SK-N-SH (cell line): ENCODE data around the gene LDAH. TPM values are rescaled to one million over a fixed set of nuclear protein-coding genes. Genes with fewer than 3 reads are reported as not detected.

Experiments used
- CTCF ChIA-PET: fragments of 300-600, 350-600 bp; formaldehyde crosslinking; extraction: SDS; loops from one replicate; lab custom pipeline; 2021; lab: Yijun Ruan, JAX
- POLR2A ChIA-PET: fragments of 350-600 bp; sonication (Branson Sonifier 250); formaldehyde crosslinking; extraction: SDS; loops from one replicate; lab custom pipeline; 2020; ENCODE audit warnings: antibody characterized with exemption, inconsistent platforms; lab: Yijun Ruan, JAX
- DNase-seq: peaks from one replicate; pipeline ENCODE4 v3.0.0; 2012
- H2AFZ ChIP-seq: fragments of 200-600 bp; sonication (generic); 2 replicates; pipeline ENCODE4 v1.8.1; 2016; ENCODE audit warnings: antibody characterized with exemption, mild to moderate bottlenecking, low read depth
- H3F3A ChIP-seq: fragments of 200-600 bp; sonication (generic); replicated peaks from 2 replicates; pipeline ENCODE3; 2016; ENCODE audit warnings: antibody characterized with exemption, mild to moderate bottlenecking; ENCODE audit not compliant: insufficient read depth
- H3K27ac ChIP-seq, 2 experiments: fragments of 200-500 bp in 1 of 2; fragments of 200-600 bp in 1 of 2; sonication (Bioruptor generic) in 1 of 2; sonication (generic), shearing (Covaris generic) in 1 of 2; 2 replicates each; pipeline versions ENCODE4 v1.5.1 to v1.6.1; 2014 to 2016; ENCODE audit warnings: low read depth in 2 of 2, inconsistent platforms in 1 of 2, low read length in 1 of 2, mild to moderate bottlenecking in 1 of 2, mixed read lengths in 1 of 2
- H3K27me3 ChIP-seq: fragments of 200-600 bp; sonication (generic), shearing (Covaris generic); 2 replicates; pipeline ENCODE4 v1.6.1; 2016; ENCODE audit warnings: mixed run types; ENCODE audit not compliant: insufficient read depth
- H3K36me3 ChIP-seq, 2 experiments: fragments of 200-500 bp in 1 of 2; fragments of 200-600 bp in 1 of 2; sonication (Bioruptor generic) in 1 of 2; sonication (generic) in 1 of 2; replicated peaks in 1 of 2; 2 replicates each; pipeline versions ENCODE3 to v1.5.1; 2014 to 2016; ENCODE audit warnings: low read length in 1 of 2, mild to moderate bottlenecking in 1 of 2; ENCODE audit not compliant: insufficient read depth in 2 of 2, control insufficient read depth in 1 of 2
- H3K4me1 ChIP-seq, 2 experiments: fragments of 200-500 bp in 1 of 2; fragments of 200-600 bp in 1 of 2; sonication (Bioruptor generic) in 1 of 2; sonication (generic), shearing (Covaris generic) in 1 of 2; 2 replicates each; pipeline versions ENCODE4 v1.5.1 to v1.6.1; 2014 to 2016; ENCODE audit warnings: low read depth in 1 of 2, low read length in 1 of 2, mixed run types in 1 of 2; ENCODE audit not compliant: insufficient read depth in 2 of 2, control insufficient read depth in 1 of 2
- H3K4me2 ChIP-seq: fragments of 200-600 bp; sonication (generic), shearing (Covaris generic); 2 replicates; pipeline ENCODE4 v1.6.1; 2017; ENCODE audit warnings: mixed run types
- H3K4me3 ChIP-seq, 2 experiments: fragments of 200-500 bp in 1 of 2; fragments of 200-600 bp in 1 of 2; sonication (Bioruptor generic) in 1 of 2; sonication (generic), shearing (Covaris generic) in 1 of 2; 2 replicates each; pipeline versions ENCODE4 v1.5.1 to v1.8.1; 2014 to 2016; ENCODE audit warnings: low read depth in 2 of 2, inconsistent platforms in 1 of 2, low read length in 1 of 2, mild to moderate bottlenecking in 1 of 2, mixed read lengths in 1 of 2, moderate library complexity in 1 of 2
- H3K79me2 ChIP-seq: fragments of 200-600 bp; sonication (generic); 2 replicates; pipeline ENCODE4 v1.8.1; 2017; ENCODE audit warnings: mild to moderate bottlenecking; ENCODE audit not compliant: insufficient read depth
- H3K9ac ChIP-seq: fragments of 200-600 bp; sonication (generic); 2 replicates; pipeline ENCODE4 v1.6.1; 2017; ENCODE audit warnings: mixed run types
- H3K9me2 ChIP-seq: fragments of 200-600 bp; sonication (generic); 2 replicates; pipeline ENCODE4 v1.6.1; 2017; ENCODE audit warnings: mixed run types
- H3K9me3 ChIP-seq: fragments of 200-600 bp; sonication (generic); 2 replicates; pipeline ENCODE4 v1.6.1; 2017; ENCODE audit warnings: mixed run types, mild to moderate bottlenecking, moderate library complexity
- H4K20me1 ChIP-seq: fragments of 200-600 bp; sonication (generic); 2 replicates; pipeline ENCODE4 v1.6.1; 2017; ENCODE audit warnings: mild to moderate bottlenecking, mixed run types; ENCODE audit not compliant: insufficient read depth
- CTCF ChIP-seq: fragments of 200-600 bp; sonication (generic); IDR thresholded peaks from 2 replicates; pipeline ENCODE4 v1.6.1; 2017; ENCODE audit warnings: antibody characterized with exemption, mild to moderate bottlenecking, moderate library complexity
- GABPA ChIP-seq: IDR thresholded peaks from 2 replicates; pipeline ENCODE4 v1.4.0; 2012; ENCODE audit warnings: low read depth, mild to moderate bottlenecking
- GATA2 ChIP-seq: sonication (generic); formaldehyde crosslinking; IDR thresholded peaks from 2 replicates; pipeline ENCODE4 v1.5.0; 2020; ENCODE audit warnings: mild to moderate bottlenecking, missing genetic modification reagents
- JUND ChIP-seq: IDR thresholded peaks from 2 replicates; pipeline ENCODE4 v1.4.0; 2012
- NFIC ChIP-seq: IDR thresholded peaks from 2 replicates; pipeline ENCODE4 v1.4.0; 2012; ENCODE audit warnings: borderline replicate concordance
- POLR2AphosphoS5 ChIP-seq: IDR thresholded peaks from 2 replicates; pipeline ENCODE4 v1.6.1; 2012; ENCODE audit warnings: low read depth, low read length
- REST ChIP-seq: IDR thresholded peaks from 2 replicates; pipeline ENCODE4 v1.6.1; 2012; ENCODE audit warnings: mild to moderate bottlenecking, low read depth, low read length, moderate library complexity
- TEAD4 ChIP-seq: IDR thresholded peaks from 2 replicates; pipeline ENCODE4 v1.4.0; 2012; ENCODE audit warnings: mild to moderate bottlenecking, borderline replicate concordance; ENCODE audit not compliant: insufficient read depth
- YY1 ChIP-seq: IDR thresholded peaks from 2 replicates; pipeline ENCODE4 v1.4.0; 2012; ENCODE audit warnings: low read depth, mild to moderate bottlenecking
- WGBS: methylation state at CpG from one replicate; pipeline ENCODE4 v1.1.6; 2017; ENCODE audit warnings: low lambda C conversion rate; 5-methylcytosine and 5-hydroxymethylcytosine counted together
- polyA plus RNA-seq, 3 experiments: library from polyadenylated mRNA; depleted of rRNA; stranded (reverse); fragments of >200 nt; gene quantifications; 2 replicates each; pipeline ENCODE4 v1.2.3, GENCODE V29; 2012

The LDAH gene
- polyA plus RNA-seq, 1 of the 3 experiments (the other 2 are of a cell fraction) = 12.7 TPM

- no peak for TF ChIP-seq CTCF
- no peak for TF ChIP-seq GABPA
- TF ChIP-seq YY1 = no peak
Measured at GRCh38 chr2:20667531-20668401, 155.1 kb downstream of the LDAH start (continued).

GRCh38 chr2:20667151-20667530, 155.8 kb downstream of the LDAH start:
- H2AFZ ChIP-seq = no peak overlapping the region
- no peak for TF ChIP-seq TEAD4
- no peak for TF ChIP-seq GATA2 (CRISPR knock-in tag)
- no peak for TF ChIP-seq POLR2AphosphoS5
- no peak for TF ChIP-seq REST
- TF ChIP-seq YY1 = no peak
- TF ChIP-seq NFIC = no peak
- TF ChIP-seq JUND = no peak
- peak overlapping the region; percentile 37 to 52 for H3K4me3 ChIP-seq
- no peaks in the 10 kb centered on the region for H3K36me3 ChIP-seq
- H3K9me2 ChIP-seq = no peaks in the 10 kb centered on the region
- H3K9ac ChIP-seq = no peak overlapping the region
- peaks cover 91% of the 10 kb centered on the region for H3K27me3 ChIP-seq
- H3K79me2 ChIP-seq = no peaks in the 10 kb centered on the region
- no peak overlapping the region for H3K27ac ChIP-seq
- CTCF ChIA-PET = interaction anchor here (0.6 to 9.8 kb wide), 15 partner anchors 7 to 450 kb away, joined by 3 to 427 read pairs (median 7); partner anchors contain the start of gene LDAH
- peak; percentile 84 for DNase-seq
- H4K20me1 ChIP-seq = no peaks in the 10 kb centered on the region
- peak overlapping the region; percentile 86; the same call in 1 of the 2 replicates for H3K4me2 ChIP-seq
- H3F3A ChIP-seq = no peaks in the 10 kb centered on the region
- WGBS = 8% methylated on average over 5 of the region's 62 CpGs
- POLR2A ChIA-PET = interaction anchor here (0.5 kb wide), 1 partner anchor 168 kb away, joined by 3 read pairs; no protein-coding TSS in a partner anchor
- no peaks in the 10 kb centered on the region for H3K9me3 ChIP-seq
- H3K4me1 ChIP-seq = peaks cover 0 to 26% of the 10 kb centered on the region in 2 experiments; a peak in 2 of 4 replicates
